ENCODE results near the gene CRTAC1. TPM values are rescaled to one million over a fixed set of nuclear protein-coding genes. Genes with fewer than 3 reads are reported as not detected.

The CRTAC1 gene
- total RNA-seq, 1 donor, result not detected

DNA sequence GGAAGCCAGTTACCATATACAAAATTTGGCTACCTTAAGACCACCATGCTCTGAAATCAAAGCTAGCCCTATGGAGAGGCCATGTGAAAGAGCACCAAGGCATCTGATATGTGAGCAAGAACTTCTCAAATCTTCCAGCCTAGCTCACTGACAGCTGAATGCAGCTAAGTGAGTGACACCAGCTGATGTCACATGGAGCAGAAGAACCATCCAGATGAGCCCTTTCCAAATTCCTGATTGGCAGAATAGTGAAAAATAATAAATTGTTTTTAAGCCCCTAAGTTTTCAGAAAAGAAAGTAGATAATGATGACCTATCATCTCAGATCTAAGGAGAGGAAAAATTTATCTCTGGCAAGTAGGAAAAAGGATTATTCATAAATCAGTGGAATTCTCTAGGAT is 85.6 kb downstream of the CRTAC1 start:
- Histone ChIP-seq H3K9me3 (ENCODE audit: low read depth, low read length) (no peaks in the 10 kb centered on the region), H3K4me1 (ENCODE audit: insufficient read depth, low read length) (no peaks in the 10 kb centered on the region), H4K20me1 (ENCODE audit: insufficient read depth, low read length) (no peaks in the 10 kb centered on the region), H3K27ac (ENCODE audit: low read depth, low read length) (no peak overlapping the region), H2AFZ (ENCODE audit: low read length) (no peak overlapping the region), H3K36me3 (ENCODE audit: insufficient read depth, low read length) (no peaks in the 10 kb centered on the region), H3K4me3 (ENCODE audit: insufficient read depth, low read length) (no peak overlapping the region), H3K79me2 (ENCODE audit: insufficient read depth, low read length) (no peaks in the 10 kb centered on the region), H3K27me3 (ENCODE audit: insufficient read depth, low read length) (peaks cover 2% of the 10 kb centered on the region), H3K4me2 (ENCODE audit: insufficient read depth, low read length) (no peak overlapping the region)
- DNase-seq (ENCODE audit: insufficient read length, low spot score, missing footprints), result no peak
- TF ChIP-seq, protein P1, sequence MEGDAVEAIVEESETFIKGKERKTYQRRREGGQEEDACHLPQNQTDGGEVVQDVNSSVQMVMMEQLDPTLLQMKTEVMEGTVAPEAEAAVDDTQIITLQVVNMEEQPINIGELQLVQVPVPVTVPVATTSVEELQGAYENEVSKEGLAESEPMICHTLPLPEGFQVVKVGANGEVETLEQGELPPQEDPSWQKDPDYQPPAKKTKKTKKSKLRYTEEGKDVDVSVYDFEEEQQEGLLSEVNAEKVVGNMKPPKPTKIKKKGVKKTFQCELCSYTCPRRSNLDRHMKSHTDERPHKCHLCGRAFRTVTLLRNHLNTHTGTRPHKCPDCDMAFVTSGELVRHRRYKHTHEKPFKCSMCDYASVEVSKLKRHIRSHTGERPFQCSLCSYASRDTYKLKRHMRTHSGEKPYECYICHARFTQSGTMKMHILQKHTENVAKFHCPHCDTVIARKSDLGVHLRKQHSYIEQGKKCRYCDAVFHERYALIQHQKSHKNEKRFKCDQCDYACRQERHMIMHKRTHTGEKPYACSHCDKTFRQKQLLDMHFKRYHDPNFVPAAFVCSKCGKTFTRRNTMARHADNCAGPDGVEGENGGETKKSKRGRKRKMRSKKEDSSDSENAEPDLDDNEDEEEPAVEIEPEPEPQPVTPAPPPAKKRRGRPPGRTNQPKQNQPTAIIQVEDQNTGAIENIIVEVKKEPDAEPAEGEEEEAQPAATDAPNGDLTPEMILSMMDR (IDR thresholded peaks at IDR 0.05; ENCODE audit: extremely low read depth, low read depth, low read length), result no peak

DNA sequence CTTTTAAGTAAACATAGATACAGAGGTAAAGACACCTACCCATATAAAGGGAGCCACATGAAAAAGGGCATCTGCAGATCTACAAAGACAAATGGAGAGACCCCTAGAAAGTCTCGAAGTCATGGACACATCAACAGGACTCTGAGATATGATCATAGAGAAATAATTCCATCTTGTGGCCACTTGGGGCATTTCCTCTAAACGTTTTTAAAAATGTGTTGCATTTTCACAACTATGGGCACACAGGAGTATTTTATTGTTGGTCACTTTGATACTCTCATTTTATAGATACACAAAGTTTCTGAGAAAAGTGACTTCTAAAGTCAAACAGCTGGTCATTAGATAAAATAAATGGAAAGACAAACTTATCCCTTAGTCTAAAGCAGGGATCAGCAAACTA is 87.1 kb downstream of the CRTAC1 start:
- Histone ChIP-seq H3K4me1 (ENCODE audit: insufficient read depth, low read length) (no peaks in the 10 kb centered on the region), H3K4me2 (ENCODE audit: insufficient read depth, low read length) (no peak overlapping the region), H3K4me3 (ENCODE audit: insufficient read depth, low read length) (no peak overlapping the region), H3K79me2 (ENCODE audit: insufficient read depth, low read length) (no peaks in the 10 kb centered on the region), H3K27me3 (ENCODE audit: insufficient read depth, low read length) (peaks cover 2% of the 10 kb centered on the region), H4K20me1 (ENCODE audit: insufficient read depth, low read length) (no peaks in the 10 kb centered on the region), H3K9me3 (ENCODE audit: low read depth, low read length) (no peaks in the 10 kb centered on the region), H3K27ac (ENCODE audit: low read depth, low read length) (no peak overlapping the region), H2AFZ (ENCODE audit: low read length) (no peak overlapping the region), H3K36me3 (ENCODE audit: insufficient read depth, low read length) (no peaks in the 10 kb centered on the region)
- no peak for DNase-seq (ENCODE audit: insufficient read length, low spot score, missing footprints)
- TF ChIP-seq, protein P1 (IDR thresholded peaks at IDR 0.05; ENCODE audit: extremely low read depth, low read depth, low read length), result peak; percentile 9

DNA sequence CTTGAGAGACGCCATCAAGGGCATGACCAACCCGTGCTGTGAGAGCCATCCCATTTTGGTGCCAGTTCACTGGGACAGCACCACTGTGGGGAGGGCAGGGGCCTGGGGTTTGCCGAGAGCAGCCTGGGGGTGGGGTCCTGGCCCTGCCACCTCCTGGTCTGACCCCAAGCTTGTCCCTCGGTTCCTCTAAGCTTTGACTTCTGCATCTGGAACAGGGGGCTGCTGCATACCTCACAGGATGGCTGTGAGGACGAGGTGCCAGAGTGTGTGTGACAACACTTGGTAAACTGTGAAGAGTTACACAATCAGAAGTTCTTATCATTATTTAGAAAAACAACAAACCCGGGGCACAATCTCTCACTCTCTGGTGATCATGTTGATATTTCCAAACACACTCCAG is 89.9 kb downstream of the CRTAC1 start:
- peaks cover 2% of the 10 kb centered on the region for H3K27me3 ChIP-seq (ENCODE audit: insufficient read depth, low read length)

DNA sequence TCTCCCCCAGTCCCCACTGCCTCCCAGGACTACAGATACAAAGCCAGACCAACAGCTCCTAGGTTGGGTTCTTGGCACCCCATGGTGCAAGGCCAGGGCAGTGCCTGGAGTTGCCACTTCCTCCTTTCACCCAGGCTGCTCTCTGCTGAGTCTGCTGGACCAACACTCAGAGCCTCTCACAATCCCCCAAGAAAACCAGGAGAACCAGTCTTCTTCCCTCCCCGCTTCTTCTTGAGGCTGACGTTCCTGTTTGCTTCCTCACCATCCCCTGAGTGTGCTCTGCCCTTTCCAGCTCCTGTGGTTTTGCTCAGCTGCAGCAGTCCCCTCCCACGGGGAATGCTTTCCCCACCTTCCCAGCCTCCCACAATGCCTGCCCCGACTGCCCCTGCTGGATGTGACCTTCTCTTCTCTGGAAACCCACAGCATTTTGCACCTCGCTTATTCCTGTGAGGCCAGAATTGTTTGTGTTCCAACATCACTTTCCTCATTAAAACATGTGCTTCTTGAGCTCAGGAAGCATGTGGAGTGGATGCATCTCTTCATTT is 90.9 kb downstream of the CRTAC1 start:
- Histone ChIP-seq H3K9me3 (ENCODE audit: low read depth, low read length) (no peaks in the 10 kb centered on the region), H3K4me1 (ENCODE audit: insufficient read depth, low read length) (no peaks in the 10 kb centered on the region), H3K4me3 (ENCODE audit: insufficient read depth, low read length) (no peak overlapping the region), H3K27ac (ENCODE audit: low read depth, low read length) (no peak overlapping the region), H3K79me2 (ENCODE audit: insufficient read depth, low read length) (no peaks in the 10 kb centered on the region), H2AFZ (ENCODE audit: low read length) (no peak overlapping the region), H3K27me3 (ENCODE audit: insufficient read depth, low read length) (no peaks in the 10 kb centered on the region), H4K20me1 (ENCODE audit: insufficient read depth, low read length) (no peaks in the 10 kb centered on the region), H3K36me3 (ENCODE audit: insufficient read depth, low read length) (no peaks in the 10 kb centered on the region), H3K4me2 (ENCODE audit: insufficient read depth, low read length) (no peak overlapping the region)
- no peak for DNase-seq (ENCODE audit: insufficient read length, low spot score, missing footprints)
- TF ChIP-seq, protein P1 (IDR thresholded peaks at IDR 0.05; ENCODE audit: extremely low read depth, low read depth, low read length), result no peak

More for the DNA sequence above, 89.9 kb downstream of the CRTAC1 start:
- no peak overlapping the region for H3K27ac ChIP-seq (ENCODE audit: low read depth, low read length)
- no peak for DNase-seq (ENCODE audit: insufficient read length, low spot score, missing footprints)
- no peaks in the 10 kb centered on the region for H3K9me3 ChIP-seq (ENCODE audit: low read depth, low read length)
- no peak overlapping the region for H2AFZ ChIP-seq (ENCODE audit: low read length)
- H3K36me3 ChIP-seq (ENCODE audit: insufficient read depth, low read length), result no peaks in the 10 kb centered on the region
- no peak overlapping the region for H3K4me3 ChIP-seq (ENCODE audit: insufficient read depth, low read length)
- H3K79me2 ChIP-seq (ENCODE audit: insufficient read depth, low read length), result no peaks in the 10 kb centered on the region
- TF ChIP-seq, protein P1 (IDR thresholded peaks at IDR 0.05; ENCODE audit: extremely low read depth, low read depth, low read length), result no peak
- H3K4me1 ChIP-seq (ENCODE audit: insufficient read depth, low read length), result no peaks in the 10 kb centered on the region
- no peaks in the 10 kb centered on the region for H4K20me1 ChIP-seq (ENCODE audit: insufficient read depth, low read length)
- no peak overlapping the region for H3K4me2 ChIP-seq (ENCODE audit: insufficient read depth, low read length)

All from osteoblast (primary cell).